HEK293 (cell line): ENCODE data around the gene ZNF540.
A peak's percentile ranks its signal among the peaks of the same experiment; 100 is the strongest.

ENCODE experiments used
- ATF2 ChIP-seq: fragments of 450-650 bp; formaldehyde crosslinking; IDR thresholded peaks from 2 replicates; pipeline ENCODE4 v1.5.1; 2016; ENCODE audit warnings: missing biosample characterization, missing genetic modification characterization, low read depth
- BCL11B ChIP-seq: fragments of 450-650 bp; formaldehyde crosslinking; IDR thresholded peaks from 2 replicates; pipeline ENCODE4 v1.5.1; 2016; ENCODE audit warnings: low read depth, missing biosample characterization, missing genetic modification characterization
- GFI1B ChIP-seq: fragments of 450-650 bp; formaldehyde crosslinking; IDR thresholded peaks from 2 replicates; pipeline ENCODE4 v1.5.1; 2016; ENCODE audit warnings: missing biosample characterization, missing genetic modification characterization
- HOXA7 ChIP-seq: sonication (generic); formaldehyde crosslinking; IDR thresholded peaks from 2 replicates; pipeline ENCODE4 v1.8.1; 2022; ENCODE audit warnings: missing genetic modification reagents, borderline replicate concordance
- PRDM1 ChIP-seq: fragments of 450-650 bp; formaldehyde crosslinking; IDR thresholded peaks from 2 replicates; pipeline ENCODE4; 2016; ENCODE audit warnings: missing biosample characterization, missing genetic modification characterization
- PRDM6 ChIP-seq: fragments of 450-650 bp; formaldehyde crosslinking; IDR thresholded peaks from 2 replicates; pipeline ENCODE4 v1.5.1; 2017; ENCODE audit warnings: missing biosample characterization, missing genetic modification characterization
- REST ChIP-seq: fragments of 450-650 bp; formaldehyde crosslinking; IDR thresholded peaks from 2 replicates; pipeline ENCODE4 v1.5.1; 2016; ENCODE audit warnings: missing biosample characterization, missing genetic modification characterization
- YY2 ChIP-seq: fragments of 450-650 bp; formaldehyde crosslinking; IDR thresholded peaks from 2 replicates; pipeline ENCODE4 v1.5.1; 2016; ENCODE audit warnings: missing biosample characterization, missing genetic modification characterization
- ZBTB8A ChIP-seq: fragments of 450-650 bp; formaldehyde crosslinking; IDR thresholded peaks from 2 replicates; pipeline ENCODE4 v1.5.1; 2016; ENCODE audit warnings: missing biosample characterization, missing genetic modification characterization
- ZEB2 ChIP-seq: fragments of 450-650 bp; formaldehyde crosslinking; IDR thresholded peaks from 2 replicates; pipeline ENCODE4 v1.5.1; 2016; ENCODE audit warnings: missing biosample characterization, missing genetic modification characterization
- ZNF280D ChIP-seq: fragments of 450-650 bp; formaldehyde crosslinking; IDR thresholded peaks from 2 replicates; pipeline ENCODE4 v1.5.1; 2016; ENCODE audit warnings: missing biosample characterization, missing genetic modification characterization
- ZNF324 ChIP-seq: fragments of 450-650 bp; formaldehyde crosslinking; IDR thresholded peaks from 2 replicates; pipeline ENCODE4 v1.5.1; 2016; ENCODE audit warnings: missing biosample characterization, missing genetic modification characterization
- ZNF426 ChIP-seq: fragments of 450-650 bp; formaldehyde crosslinking; IDR thresholded peaks from 2 replicates; pipeline ENCODE4 v1.5.1; 2017; ENCODE audit warnings: missing biosample characterization, missing genetic modification characterization, mild to moderate bottlenecking, inconsistent platforms, moderate library complexity
- ZNF473 ChIP-seq: fragments of 450-650 bp; formaldehyde crosslinking; IDR thresholded peaks from 2 replicates; pipeline ENCODE4 v1.5.1; 2017; ENCODE audit warnings: missing biosample characterization, missing genetic modification characterization
- ZNF488 ChIP-seq: fragments of 450-650 bp; formaldehyde crosslinking; IDR thresholded peaks from 2 replicates; pipeline ENCODE4 v1.5.1; 2016; ENCODE audit warnings: missing biosample characterization, missing genetic modification characterization
- ZNF514 ChIP-seq: fragments of 450-650 bp; formaldehyde crosslinking; IDR thresholded peaks from 2 replicates; pipeline ENCODE4 v1.5.1; 2016; ENCODE audit warnings: missing biosample characterization, missing genetic modification characterization
- ZNF518A ChIP-seq: fragments of 450-650 bp; formaldehyde crosslinking; conservative IDR thresholded peaks from 2 replicates; pipeline ENCODE4 v1.5.1; 2016; ENCODE audit warnings: low read depth, missing biosample characterization, missing genetic modification characterization
- ZNF558 ChIP-seq: fragments of 450-650 bp; formaldehyde crosslinking; IDR thresholded peaks from 2 replicates; pipeline ENCODE4 v1.5.1; 2016; ENCODE audit warnings: missing biosample characterization, missing genetic modification characterization
- ZNF639 ChIP-seq: fragments of 450-650 bp; formaldehyde crosslinking; IDR thresholded peaks from 2 replicates; pipeline ENCODE4 v1.5.1; 2016; ENCODE audit warnings: missing biosample characterization, missing genetic modification characterization
- ZNF660 ChIP-seq: fragments of 450-650 bp; IDR thresholded peaks from 2 replicates; pipeline ENCODE4 v1.5.1; 2018; ENCODE audit warnings: missing biosample characterization, mild to moderate bottlenecking, missing genetic modification characterization
- ZNF837 ChIP-seq: fragments of 450-650 bp; formaldehyde crosslinking; IDR thresholded peaks from 2 replicates; pipeline ENCODE4 v1.5.1; 2016; ENCODE audit warnings: missing biosample characterization, missing genetic modification characterization
- ZNF843 ChIP-seq: fragments of 450-650 bp; formaldehyde crosslinking; IDR thresholded peaks from 2 replicates; pipeline ENCODE4 v1.5.1; 2016; ENCODE audit warnings: missing biosample characterization, missing genetic modification characterization

Gene ZNF540

GRCh38 chr19:37654629-37655300, 60.1 kb downstream of the ZNF540 start (continued):
- peak; percentile 57; the same call in 1 of the 2 replicates for TF ChIP-seq ZNF843 (tag by site-specific recombination)
- TF ChIP-seq ZNF324 (tag by site-specific recombination) = no peak
- no peak for TF ChIP-seq ZNF514 (tag by site-specific recombination)
- no peak for TF ChIP-seq ZBTB8A (tag by site-specific recombination)
- no peak for TF ChIP-seq HOXA7 (CRISPR knock-in tag)
- no peak for TF ChIP-seq ZEB2 (tag by site-specific recombination)
- no peak for TF ChIP-seq ZNF473
- TF ChIP-seq ZNF518A = no peak; the same call in 1 of the 2 replicates
- TF ChIP-seq ZNF639 (tag by site-specific recombination) = peak; percentile 73; the same call in 1 of the 2 replicates
- no peak for TF ChIP-seq ATF2
- TF ChIP-seq ZNF660 (tag by site-specific recombination) = peak; percentile 38; the same call in 1 of the 2 replicates
- no peak for TF ChIP-seq ZNF426 (tag by site-specific recombination)
- no peak for TF ChIP-seq PRDM1 (tag by site-specific recombination)
- peak; percentile 1; the same call in 1 of the 2 replicates for TF ChIP-seq GFI1B (tag by site-specific recombination)
- TF ChIP-seq ZNF558 (tag by site-specific recombination) = 0 out of 2 replicates have a peak, but pooled peaks have one; percentile 47
- no peak for TF ChIP-seq PRDM6
- TF ChIP-seq REST (tag by site-specific recombination) = peak; percentile 99
- no peak; the same call in 1 of the 2 replicates for TF ChIP-seq ZNF837 (tag by site-specific recombination)
- 0 out of 2 replicates have a peak, but pooled peaks have one; percentile 15 for TF ChIP-seq BCL11B (tag by site-specific recombination)
- TF ChIP-seq ZNF488 (tag by site-specific recombination) = no peak
- peak; percentile 94; the same call in 1 of the 2 replicates for TF ChIP-seq ZNF280D
- no peak; the same call in 1 of the 2 replicates for TF ChIP-seq YY2
